HCEC 1CT (cell line): ENCODE measurements around the gene MRPS33.
"Not testable (repeated sequence)": the region's sequence is repeated elsewhere in the genome, so short reads cannot be mapped to it uniquely, and the experiment has no call there.

Source experiments
- DNase-seq: peaks from one replicate; pipeline ENCODE4 v3.0.0-alpha.2; 2017

MRPS33 gene

GRCh38 chr7:141012044-141012685, 2.6 kb downstream of the MRPS33 start:
- DNase-seq, result peak; percentile 61

DNA sequence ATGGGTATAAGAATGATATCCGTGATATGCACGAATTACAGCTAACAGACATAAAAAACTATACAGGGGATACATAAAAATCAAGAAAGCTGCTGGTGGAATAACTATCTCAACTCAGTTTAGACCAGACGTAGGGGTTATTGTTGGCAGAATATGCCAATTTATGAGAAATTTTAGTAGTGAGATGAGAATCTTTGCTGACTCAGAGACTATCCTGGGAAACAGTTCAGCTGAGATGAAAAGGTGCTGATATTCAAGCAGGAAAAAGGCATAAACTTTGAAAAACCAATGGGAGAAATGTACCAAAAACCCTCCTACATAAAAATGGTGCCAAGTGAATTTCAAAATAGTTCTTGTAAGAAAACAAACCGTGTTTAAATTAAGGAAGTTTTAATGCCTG, 3.3 kb downstream of the MRPS33 start:
- DNase-seq, result no peak

DNA sequence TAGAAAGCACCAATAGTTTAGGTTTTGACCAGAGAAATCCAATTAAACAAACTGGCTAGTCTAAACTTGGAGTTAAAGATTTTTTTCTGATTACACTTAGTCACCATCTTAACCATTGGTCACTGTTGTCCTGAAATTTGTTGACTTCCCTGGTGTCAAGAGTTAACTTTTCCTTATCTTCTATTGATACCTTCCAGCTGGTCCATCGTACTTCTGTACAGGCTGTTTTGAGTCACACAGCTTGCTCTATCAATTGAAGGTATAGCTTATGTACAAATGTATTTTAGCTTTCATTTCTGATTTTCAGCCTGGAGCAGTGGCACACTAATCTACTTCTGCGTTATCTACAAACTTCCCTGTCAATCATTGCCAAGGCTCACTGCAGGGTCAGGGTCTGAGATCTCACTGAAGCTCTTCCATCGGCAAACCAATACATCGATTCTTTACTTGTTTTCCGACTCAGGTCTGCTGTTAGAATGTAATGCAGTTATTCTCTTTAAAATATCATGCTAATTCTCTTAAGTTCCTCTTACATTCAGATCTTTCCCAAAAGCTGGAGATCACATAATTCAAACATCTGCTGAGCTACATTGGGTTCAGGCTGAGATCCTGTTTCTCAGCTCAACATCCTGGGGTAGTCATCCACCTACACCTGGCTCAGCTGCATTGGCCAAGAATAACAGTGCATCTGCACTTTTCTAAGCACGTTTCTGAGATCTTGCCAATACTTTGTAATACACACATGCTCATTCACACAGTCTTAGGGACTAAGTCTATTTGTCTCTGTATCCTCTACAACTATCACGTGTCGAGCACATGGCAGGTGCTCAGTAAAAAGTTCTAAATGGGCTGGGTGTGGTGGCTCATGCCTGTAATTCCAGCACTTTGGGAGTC, 11.3 kb downstream of the MRPS33 start:
- no peak for DNase-seq

DNA sequence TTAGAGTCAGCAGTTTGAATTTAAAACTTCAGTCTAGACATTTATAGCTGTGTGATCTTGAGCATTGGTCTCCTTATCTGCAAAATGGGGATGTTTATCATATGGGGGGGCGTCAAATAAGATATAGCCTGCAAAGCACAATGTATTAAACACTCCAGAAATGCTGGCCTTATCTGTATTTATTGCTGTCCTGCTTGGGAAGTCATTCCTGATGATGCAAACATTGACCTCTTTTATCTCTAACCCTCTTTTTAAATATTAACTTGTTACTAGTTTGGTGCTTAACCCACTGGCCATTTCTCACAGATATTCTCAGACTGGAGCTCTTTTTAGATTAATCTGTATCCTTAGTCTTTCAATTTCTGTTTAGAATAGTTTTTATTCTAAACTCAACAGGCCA, 13.2 kb downstream of the MRPS33 start:
- DNase-seq, result no peak

DNA sequence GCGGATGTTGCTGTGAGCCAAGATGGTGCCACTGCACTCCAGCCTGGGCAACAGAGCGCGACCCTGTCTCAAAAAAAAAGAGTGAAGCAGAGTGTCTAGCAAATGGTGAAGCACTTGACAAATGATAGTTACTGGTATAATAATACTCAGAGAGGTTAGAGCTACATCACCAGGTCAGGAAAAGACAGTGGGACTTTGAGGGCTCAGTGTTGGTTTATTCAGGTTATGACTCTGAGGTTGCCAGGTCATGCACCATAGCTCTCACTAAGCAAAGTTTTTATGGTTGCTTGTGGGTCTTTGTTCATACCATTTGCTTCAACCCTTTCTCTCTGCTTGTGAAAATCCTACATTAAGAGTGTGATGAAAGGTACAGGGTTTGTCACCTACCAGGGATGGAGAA, 13.6 kb downstream of the MRPS33 start:
- no peak for DNase-seq

DNA sequence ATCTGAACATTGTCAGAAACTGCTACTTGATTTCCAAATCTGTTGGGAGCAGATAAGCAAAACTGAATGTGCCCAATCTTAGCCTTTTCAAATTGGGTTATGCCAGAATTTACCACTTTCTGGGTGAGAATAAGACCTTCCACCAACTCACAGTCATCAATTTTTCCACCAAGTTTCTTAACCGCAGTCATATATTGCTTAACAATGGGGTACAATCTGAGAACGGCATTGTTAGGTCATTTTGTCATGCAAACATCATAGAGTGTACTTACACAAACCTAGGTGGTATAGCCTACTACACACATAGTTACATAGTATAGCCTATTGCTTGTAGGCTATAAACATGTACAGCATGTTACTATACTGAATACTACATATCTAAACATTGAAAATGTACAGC, 16.0 kb downstream of the MRPS33 start:
- DNase-seq, result no peak

GRCh38 chr7:140992422-140992821, 22.3 kb downstream of the MRPS33 start:
- DNase-seq, result no peak

DNA sequence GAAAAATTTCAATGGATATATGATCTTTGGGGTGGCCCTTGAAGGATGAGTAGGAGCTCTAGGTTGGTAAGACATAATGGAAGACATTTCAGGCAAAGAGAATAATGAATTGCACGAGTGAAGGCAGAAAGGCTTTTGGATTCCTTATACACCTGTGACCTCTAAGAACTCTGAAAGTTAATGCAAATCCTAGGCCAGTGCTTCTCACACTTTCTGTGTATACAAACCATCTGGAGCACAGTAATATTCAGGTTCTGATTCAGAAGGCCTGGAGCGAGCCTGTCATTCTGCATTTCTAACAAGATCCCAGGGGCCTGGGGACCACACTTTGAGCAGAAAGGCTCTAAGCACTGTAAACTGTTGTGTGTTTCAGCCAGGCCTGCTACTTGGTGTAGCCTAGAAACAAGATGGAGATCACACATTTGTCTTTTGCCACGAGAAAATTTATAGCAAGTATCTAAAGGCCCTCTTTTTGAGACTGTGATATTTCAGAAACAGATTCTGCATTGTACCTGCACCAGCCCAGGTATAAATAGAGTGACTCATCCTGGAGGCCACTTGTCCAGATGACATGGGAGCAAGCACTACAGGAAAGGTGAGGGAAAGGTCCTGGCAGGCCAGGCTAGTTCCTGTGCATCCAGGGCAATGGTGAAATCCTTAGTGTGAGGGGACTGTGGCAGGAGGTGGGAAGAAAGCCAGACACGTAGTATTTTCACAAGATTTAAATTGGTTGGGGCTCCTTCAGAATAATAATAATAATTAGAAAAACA, 24.4 kb downstream of the MRPS33 start:
- no peak for DNase-seq

- no peak for DNase-seq
Measured at GRCh38 chr7:140989068-140989467, 25.7 kb downstream of the MRPS33 start.

DNA sequence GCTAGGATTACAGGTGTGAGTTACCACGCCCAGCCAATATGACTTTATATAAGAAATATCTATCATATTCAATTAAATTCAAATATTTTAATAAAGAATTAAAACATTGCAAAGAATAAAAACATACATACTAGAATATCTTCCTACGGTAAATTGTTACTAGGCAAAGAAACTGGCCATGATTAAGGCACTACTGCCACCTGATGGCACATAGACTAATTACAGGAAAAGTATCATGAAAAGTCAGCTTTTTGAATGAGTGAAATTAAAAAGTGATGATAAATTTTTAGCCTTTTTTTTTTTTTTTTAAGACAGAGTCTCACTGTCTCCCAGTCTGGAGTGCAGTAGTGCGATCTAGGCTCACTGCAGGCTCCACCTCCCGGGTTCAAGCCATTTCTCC, 30.9 kb downstream of the MRPS33 start:
- DNase-seq, result no peak

GRCh38 chr7:140982508-140982907, 32.2 kb downstream of the MRPS33 start:
- no peak for DNase-seq

DNA sequence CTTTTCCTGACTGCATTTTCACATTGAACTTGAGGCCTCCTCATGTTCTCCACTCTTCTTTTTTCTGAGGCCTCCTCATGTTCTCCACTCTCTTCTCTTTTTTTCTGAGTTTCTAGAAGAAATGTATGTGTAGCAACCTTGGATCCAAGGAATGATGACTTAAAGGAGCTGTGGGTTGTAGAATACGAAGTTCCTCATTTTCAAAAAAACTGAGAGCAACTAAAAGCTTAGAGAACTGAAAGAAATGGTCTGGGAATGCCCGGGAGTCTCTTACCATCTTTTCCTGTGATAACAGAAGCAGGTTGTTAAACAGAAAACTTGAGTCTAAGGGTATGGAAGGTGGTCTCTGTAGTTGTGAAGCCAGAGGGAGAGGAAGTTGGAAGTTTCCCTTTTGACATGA, 32.8 kb downstream of the MRPS33 start:
- DNase-seq, result no peak

- DNase-seq, result no peak
Measured at GRCh38 chr7:140977741-140978140, 37.0 kb downstream of the MRPS33 start.

DNA sequence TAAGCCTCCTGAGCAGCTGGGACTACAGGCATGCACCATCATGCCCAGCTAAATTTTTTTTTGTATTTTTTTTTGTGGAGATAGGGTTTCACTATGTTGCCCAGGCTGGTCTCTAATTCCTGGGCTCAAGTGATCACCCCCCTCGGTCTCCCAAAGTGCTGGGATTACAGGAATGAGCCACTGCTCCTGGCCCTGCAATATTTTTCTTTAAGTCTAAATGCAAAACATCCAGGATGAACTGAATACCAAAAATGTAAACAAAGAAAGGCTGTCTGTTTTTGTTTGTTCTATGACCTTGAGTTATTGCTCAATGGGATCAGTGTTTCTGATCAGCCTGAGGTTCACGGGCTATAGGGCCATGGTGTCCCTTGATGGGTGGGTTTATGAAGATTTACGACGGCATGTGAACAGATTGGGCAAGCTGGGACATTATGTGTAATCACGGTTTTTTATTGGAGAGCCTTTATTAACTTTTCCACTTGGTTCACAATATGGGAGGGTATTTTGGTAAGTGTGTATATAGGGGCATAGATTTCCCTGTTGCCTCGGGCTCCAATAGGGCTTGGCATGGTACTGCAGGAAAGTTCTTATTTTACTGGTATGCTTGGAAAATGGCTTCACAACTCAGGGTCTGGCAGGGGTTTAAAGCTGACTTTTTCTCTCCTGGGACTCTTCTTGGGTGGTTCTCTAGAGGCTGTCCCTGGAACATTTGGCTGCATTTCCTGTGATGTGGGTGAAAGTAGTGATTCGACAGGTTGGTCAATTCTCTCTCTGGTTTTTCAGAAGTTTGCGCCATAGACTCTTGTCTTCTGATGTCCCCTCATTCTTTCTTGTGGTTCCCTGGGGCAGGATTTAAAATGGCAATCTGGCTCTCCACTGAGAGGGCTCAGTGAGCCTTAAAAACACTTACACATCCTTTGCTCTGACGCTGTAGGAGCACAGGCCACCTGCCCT, 41.6 kb downstream of the MRPS33 start:
- DNase-seq, result no peak

DNA sequence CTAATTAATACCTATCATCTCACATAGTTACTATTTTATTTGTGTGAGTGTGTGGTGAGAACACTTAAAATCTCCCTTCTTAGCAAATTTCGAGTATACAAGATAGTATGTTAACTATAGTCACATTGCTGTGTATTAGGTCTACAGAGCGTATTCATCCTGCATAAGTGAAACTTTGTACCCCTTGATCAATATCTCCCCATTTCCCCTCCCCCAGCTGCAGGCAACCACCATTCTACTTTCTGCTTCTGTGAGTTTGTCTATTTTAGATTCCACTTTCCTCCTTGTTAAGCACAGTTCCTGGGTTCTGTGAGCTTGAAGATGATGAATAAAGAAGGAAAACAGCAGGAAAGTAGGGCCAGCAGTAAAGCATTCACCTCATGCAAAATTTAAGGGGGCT, 42.4 kb downstream of the MRPS33 start:
- DNase-seq, result no peak

GRCh38 chr7:140967438-140967837, 47.3 kb downstream of the MRPS33 start:
- no peak for DNase-seq

DNA sequence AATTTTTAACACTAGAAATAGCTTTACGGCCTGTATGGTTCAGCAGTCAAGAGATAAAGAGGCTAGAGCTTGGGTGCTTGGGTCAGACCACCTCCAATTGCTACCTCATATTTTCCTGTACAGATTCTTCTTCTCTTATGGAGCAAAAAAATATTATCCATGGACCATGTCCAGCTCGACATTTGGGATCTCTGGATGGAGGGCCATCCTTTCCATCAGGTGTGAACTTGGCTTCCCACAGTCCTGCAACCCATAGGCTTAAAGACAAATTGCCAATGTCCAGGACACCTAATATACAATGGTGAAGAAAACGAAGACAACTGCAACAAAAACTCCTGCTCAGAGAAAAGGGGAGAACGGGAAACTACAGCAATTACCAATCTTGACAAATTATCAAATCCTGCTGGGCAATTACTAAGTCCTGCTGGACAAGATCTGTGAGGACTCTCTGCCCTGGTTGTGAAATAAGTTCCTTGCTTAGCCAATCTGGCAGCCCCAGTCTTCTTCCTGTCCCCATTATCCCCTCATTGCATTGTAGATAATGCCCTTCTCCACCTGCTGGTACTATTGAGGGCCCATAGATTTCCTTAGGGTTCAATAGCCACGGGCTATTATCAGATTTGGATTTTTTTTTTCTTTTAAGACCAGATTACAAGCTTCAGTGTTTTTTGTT, 48.1 kb downstream of the MRPS33 start:
- DNase-seq, result no peak

GRCh38 chr7:140961117-140961516, 53.6 kb downstream of the MRPS33 start:
- no peak for DNase-seq

DNA sequence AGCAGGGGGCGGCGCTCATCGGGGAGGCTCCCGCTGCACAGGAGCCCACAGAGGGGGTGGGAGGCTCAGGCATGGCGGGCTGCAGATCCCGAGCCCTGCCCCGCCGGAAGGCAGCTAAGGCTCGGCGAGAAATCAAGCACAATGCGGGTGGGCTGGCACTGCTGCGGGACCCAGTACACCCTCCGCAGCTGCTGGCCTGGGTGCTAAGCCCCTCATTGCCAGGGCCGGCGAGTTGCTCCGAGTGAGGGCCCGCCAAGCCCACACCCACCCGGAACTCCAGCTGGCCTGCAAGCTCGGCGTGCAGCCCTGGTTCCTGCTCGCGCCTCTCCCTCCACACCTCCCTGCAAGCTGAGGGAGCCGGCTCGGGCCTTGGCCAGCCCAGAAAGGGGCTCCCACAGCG, 57.8 kb downstream of the MRPS33 start:
- DNase-seq, result not testable (repeated sequence)
